H1 (cell line): ENCODE results near the gene OR2V2. TPM values are rescaled to one million over a fixed set of nuclear protein-coding genes. Genes with fewer than 3 reads are reported as not detected.
"Not testable (repeated sequence)": the region's sequence is repeated elsewhere in the genome, so short reads cannot be mapped to it uniquely, and the experiment has no call there.

ENCODE experiments used
- CTCF ChIA-PET: fragments of 300-600 bp; sonication (Branson Sonifier 250); formaldehyde crosslinking; loops from one replicate; lab custom pipeline; 2021; ENCODE audit not compliant: partially characterized antibody; lab: Charles Lee
- POLR2A ChIA-PET: fragments of 300-600 bp; sonication (Branson Sonifier 250); formaldehyde crosslinking; loops from one replicate; lab custom pipeline; 2021; ENCODE audit warnings: inconsistent platforms; ENCODE audit not compliant: partially characterized antibody; lab: Charles Lee
- DNase-seq, 2 experiments: peaks; one replicate each; pipeline versions ENCODE4 v3.0.0 to v3.0.0-alpha.2; 2010 to 2022; ENCODE audit warnings: low spot score in 2 of 2, low read depth in 1 of 2, mixed read lengths in 1 of 2
- FAIRE-seq: peaks from 2 replicates; lab custom pipeline; 2011; peaks lifted over from hg19 to GRCh38; lab: Jason Lieb, UNC
- H2AFZ ChIP-seq: 2 replicates; pipeline ENCODE4 v1.8.1; 2012; ENCODE audit warnings: low read length, inconsistent platforms
- H2AK5ac ChIP-seq: 2 replicates; pipeline ENCODE4 v1.6.1; 2013; ENCODE audit warnings: low read depth, low read length
- H2BK120ac ChIP-seq: replicated peaks from 2 replicates; pipeline ENCODE3; 2013; ENCODE audit warnings: low read depth, low read length, inconsistent platforms
- H2BK12ac ChIP-seq: 2 replicates; pipeline ENCODE4 v1.6.1; 2013; ENCODE audit warnings: low read depth, low read length
- H2BK15ac ChIP-seq: 2 replicates; pipeline ENCODE4 v1.6.1; 2013; ENCODE audit warnings: low read length
- H2BK20ac ChIP-seq: 2 replicates; pipeline ENCODE4 v1.6.1; 2013; ENCODE audit warnings: low read length
- H2BK5ac ChIP-seq: 2 replicates; pipeline ENCODE4 v1.6.1; 2013; ENCODE audit warnings: low read depth, low read length
- H3K14ac ChIP-seq: 2 replicates; pipeline ENCODE4 v1.6.1; 2013; ENCODE audit warnings: inconsistent platforms; ENCODE audit not compliant: insufficient read length
- H3K18ac ChIP-seq: 2 replicates; pipeline ENCODE4 v1.6.1; 2013; ENCODE audit warnings: low read length; ENCODE audit errors: extremely low read depth
- H3K23ac ChIP-seq: 2 replicates; pipeline ENCODE4 v1.6.1; 2013; ENCODE audit warnings: inconsistent platforms; ENCODE audit not compliant: insufficient read length
- H3K23me2 ChIP-seq: 2 replicates; pipeline ENCODE4 v1.6.1; 2013; ENCODE audit warnings: low read depth, low read length
- H3K27ac ChIP-seq: 2 replicates; pipeline ENCODE4 v1.6.1; 2011; ENCODE audit warnings: low read depth, low read length, inconsistent platforms
- H3K27me3 ChIP-seq, 4 experiments: replicated peaks in 1 of 4; 1 replicate in 1 of 4; 2 replicates in 3 of 4; pipeline versions ENCODE4 v1.6.1 to v1.8.1; 2011 to 2013; ENCODE audit warnings: low read length in 3 of 4, mild to moderate bottlenecking in 3 of 4, inconsistent platforms in 2 of 4, mixed read lengths in 2 of 4, moderate library complexity in 1 of 4; ENCODE audit not compliant: control insufficient read depth in 3 of 4, insufficient read depth in 3 of 4; ENCODE audit errors: extremely low read depth in 1 of 4
- H3K36me3 ChIP-seq, 4 experiments: 2 replicates each; pipeline versions ENCODE4 v1.6.1 to v1.8.1; 2011 to 2013; ENCODE audit warnings: mild to moderate bottlenecking in 4 of 4, low read length in 3 of 4, moderate library complexity in 2 of 4, control low read depth in 1 of 4, inconsistent platforms in 1 of 4; ENCODE audit not compliant: insufficient read depth in 4 of 4, control insufficient read depth in 2 of 4
- H3K4ac ChIP-seq: replicated peaks from 2 replicates; pipeline ENCODE3; 2013; ENCODE audit warnings: low read length, low read depth, mixed read lengths, inconsistent platforms; ENCODE audit not compliant: insufficient read length
- H3K4me1 ChIP-seq, 4 experiments: replicated peaks in 1 of 4; 1 replicate in 1 of 4; 2 replicates in 3 of 4; pipeline versions ENCODE4 v1.6.1 to v1.8.1; 2011 to 2013; ENCODE audit warnings: low read length in 3 of 4, inconsistent platforms in 2 of 4, mixed read lengths in 1 of 4; ENCODE audit not compliant: insufficient read depth in 4 of 4, control insufficient read depth in 3 of 4
- H3K4me2 ChIP-seq, 2 experiments: 2 replicates each; pipeline versions ENCODE4 v1.6.1 to v1.8.1; 2011 to 2013; ENCODE audit warnings: low read depth in 2 of 2, low read length in 2 of 2, control low read depth in 1 of 2, inconsistent platforms in 1 of 2, mild to moderate bottlenecking in 1 of 2; ENCODE audit not compliant: insufficient read depth in 1 of 2
- H3K4me3 ChIP-seq, 4 experiments: fragments of 200-600, 300-600 bp in 1 of 4; sonication (generic), shearing (Covaris generic), sonication (Bioruptor Twin) in 1 of 4; 2 replicates each; pipeline versions ENCODE4 v1.5.1 to v1.8.1; 2011 to 2016; ENCODE audit warnings: low read length in 4 of 4, low read depth in 3 of 4, control low read depth in 2 of 4, inconsistent platforms in 2 of 4, mild to moderate bottlenecking in 2 of 4, mixed read lengths in 1 of 4, moderate library complexity in 1 of 4; ENCODE audit not compliant: insufficient read depth in 2 of 4; ENCODE audit errors: extremely low read depth in 1 of 4
- H3K56ac ChIP-seq: replicated peaks from 2 replicates; pipeline ENCODE3; 2013; ENCODE audit warnings: low read depth, mild to moderate bottlenecking, mixed read lengths, low read length, inconsistent platforms; ENCODE audit not compliant: insufficient read length
- H3K79me1 ChIP-seq: 2 replicates; pipeline ENCODE4 v1.6.1; 2013; ENCODE audit warnings: low read depth, low read length, control low read depth
- H3K79me2 ChIP-seq, 2 experiments: 2 replicates each; pipeline versions ENCODE4 v1.6.1 to v1.8.1; 2012 to 2013; ENCODE audit warnings: low read length in 2 of 2, mild to moderate bottlenecking in 2 of 2, inconsistent platforms in 1 of 2; ENCODE audit not compliant: insufficient read depth in 2 of 2, control insufficient read depth in 1 of 2
- H3K9ac ChIP-seq, 4 experiments: replicated peaks in 1 of 4; 1 replicate in 1 of 4; 2 replicates in 3 of 4; pipeline versions ENCODE4 v1.6.1 to v1.8.1; 2011 to 2013; ENCODE audit warnings: low read depth in 3 of 4, low read length in 3 of 4, control low read depth in 2 of 4, mild to moderate bottlenecking in 2 of 4, moderate library complexity in 2 of 4, inconsistent platforms in 1 of 4; ENCODE audit errors: extremely low read depth in 1 of 4
- H3K9me3 ChIP-seq, 2 experiments: 2 replicates each; pipeline versions ENCODE4 v1.6.1 to v1.8.1; 2012 to 2013; ENCODE audit warnings: mild to moderate bottlenecking in 2 of 2, moderate library complexity in 2 of 2, control low read depth in 1 of 2, inconsistent platforms in 1 of 2, low read depth in 1 of 2, low read length in 1 of 2, mixed read lengths in 1 of 2; ENCODE audit not compliant: insufficient read depth in 2 of 2
- H4K20me1 ChIP-seq, 2 experiments: replicated peaks in 1 of 2; 2 replicates each; pipeline versions ENCODE3 to v1.8.1; 2011 to 2013; ENCODE audit warnings: inconsistent platforms in 2 of 2, low read length in 2 of 2, mild to moderate bottlenecking in 1 of 2; ENCODE audit not compliant: insufficient read depth in 2 of 2, control insufficient read depth in 1 of 2
- H4K5ac ChIP-seq: 2 replicates; pipeline ENCODE4 v1.6.1; 2013; ENCODE audit warnings: low read length, low read depth, mixed read lengths, inconsistent platforms; ENCODE audit not compliant: insufficient read length
- H4K8ac ChIP-seq: 2 replicates; pipeline ENCODE4 v1.8.0; 2013; ENCODE audit warnings: mild to moderate bottlenecking, moderate library complexity, low read length, inconsistent platforms; ENCODE audit not compliant: insufficient read depth; ENCODE audit errors: extremely low read depth
- H4K91ac ChIP-seq: replicated peaks from 2 replicates; pipeline ENCODE3; 2013; ENCODE audit warnings: low read length, mixed read lengths, inconsistent platforms; ENCODE audit not compliant: insufficient read length
- WGBS, 2 experiments: shearing (Covaris generic) in 1 of 2; methylation state at CpG; one replicate each; pipeline versions ENCODE4 v1.1.6 to v1.1.7; 2013 to 2015; ENCODE audit warnings: low lambda C conversion rate in 2 of 2, mixed read lengths in 2 of 2, inconsistent platforms in 1 of 2, low coverage in 1 of 2, missing lambda C conversion rate in 1 of 2; ENCODE audit not compliant: insufficient replicate concordance in 2 of 2, insufficient coverage in 1 of 2, insufficient read length in 1 of 2; ENCODE audit errors: extremely low coverage in 1 of 2, missing lambda C conversion rate in 1 of 2; 5-methylcytosine and 5-hydroxymethylcytosine counted together
- polyA plus RNA-seq, 7 experiments: library from polyadenylated mRNA; depleted of rRNA in 3 of 7; stranded (reverse) in 5 of 7; unstranded in 2 of 7; fragments of >200 nt in 5 of 7; fragments of 200-250 nt in 2 of 7; gene quantifications; 1 replicate in 5 of 7; 2 replicates in 1 of 7; 4 replicates in 1 of 7; pipeline versions ENCODE4 v1.2.1 to v1.2.3, GENCODE V29; 2011 to 2013; ENCODE audit warnings: missing spikeins in 2 of 7, mixed read lengths in 2 of 7
- total RNA-seq: library from RNA; stranded (reverse); fragmentation: NEBNext Ultra II Directional; extraction: Animal tissue kit (Norgen Biotek cat#: 25700); gene quantifications from 2 replicates; pipeline ENCODE4 v1.2.1, GENCODE V29; 2021

OR2V2 gene
- total and polyA plus RNA-seq, 2 of the 8 experiments (the other 6 are each of a cell fraction or from before 2014, with no cell fraction given) = not detected

DNA sequence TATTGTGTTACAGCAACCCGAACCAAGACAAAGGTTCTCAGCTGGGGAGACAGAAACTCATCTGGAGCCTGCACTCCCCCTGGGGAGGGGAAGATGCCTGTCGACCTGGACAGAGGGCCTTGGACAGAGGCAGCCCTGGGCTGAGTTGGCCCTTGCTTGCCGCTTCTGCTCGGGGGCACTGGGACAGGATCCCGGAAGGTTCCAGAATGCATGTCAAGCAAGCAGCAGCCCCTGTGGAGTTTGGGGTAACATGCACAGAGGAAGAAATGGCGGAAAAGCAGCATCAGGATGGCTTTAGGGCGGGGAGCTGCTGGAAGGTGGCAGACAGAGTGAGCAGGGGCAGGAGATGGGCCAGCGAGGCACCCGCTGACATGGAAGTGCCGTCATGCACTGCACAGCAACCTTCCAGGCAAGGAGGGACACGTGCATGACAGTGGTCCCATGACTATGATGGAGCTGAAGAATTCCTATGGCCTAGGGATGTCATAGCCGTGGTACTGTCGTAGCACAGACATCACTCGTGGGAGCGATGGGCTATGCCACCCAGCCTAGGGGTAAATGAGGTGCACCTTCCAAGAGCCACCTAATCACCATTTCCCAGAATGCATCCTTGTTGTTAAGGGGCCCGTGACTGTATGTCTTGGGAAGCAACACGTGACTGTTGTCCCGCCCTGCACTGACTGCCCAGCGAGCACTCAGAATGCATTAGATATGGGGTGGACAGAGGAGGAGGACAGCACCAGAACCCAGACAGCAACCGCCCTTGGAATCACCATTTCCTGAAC is 42.6 kb upstream of the OR2V2 start:
- not testable (repeated sequence) for H2BK120ac ChIP-seq

More for the DNA sequence above, 42.6 kb upstream of the OR2V2 start:
- WGBS, 2 experiments = 63% methylated on average over 18 of the region's 20 CpGs; no CpG with 5 or more reads in 1 of the 2 experiments
- FAIRE-seq, H3K9me3 ChIP-seq, H4K5ac ChIP-seq, H2AK5ac ChIP-seq, DNase-seq, H3K79me2 ChIP-seq, H4K20me1 ChIP-seq, H2BK20ac ChIP-seq, H3K23me2 ChIP-seq, H4K91ac ChIP-seq, H4K8ac ChIP-seq, H2BK5ac ChIP-seq, H3K14ac ChIP-seq, H3K9ac ChIP-seq, H3K4ac ChIP-seq, H3K79me1 ChIP-seq, H3K36me3 ChIP-seq, H2BK12ac ChIP-seq, H3K23ac ChIP-seq, H3K27ac ChIP-seq, H3K56ac ChIP-seq, H3K18ac ChIP-seq, H2AFZ ChIP-seq, H2BK15ac ChIP-seq, POLR2A ChIA-PET: not testable (repeated sequence)
- Histone ChIP-seq H3K4me2 (peak overlapping the region; percentile 60 to 69; a peak in 3 of 4 replicates), H3K27me3 (peaks cover 10 to 23% (median 17%) of the 10 kb centered on the region in 4 experiments), H3K4me3 (peak overlapping the region in 2 of 4 experiments; percentile 50 to 55; a peak in 4 of 8 replicates), H3K4me1 (peaks cover 0 to 12% (median 7%) of the 10 kb centered on the region in 4 experiments; a peak in 6 of 7 replicates)
- CTCF ChIA-PET = interaction anchor here (1.5 kb wide), 1 partner anchor 23 kb away, joined by 4 read pairs; no protein-coding TSS in a partner anchor
